Measurements from ENCODE around the gene WDR64. TPM values are rescaled to one million over a fixed set of nuclear protein-coding genes. Genes with fewer than 3 reads are reported as not detected.

WDR64 gene
- total and polyA plus RNA-seq, 3 experiments from 2014 or later, result 0.48 TPM; not detected in 2

DNA sequence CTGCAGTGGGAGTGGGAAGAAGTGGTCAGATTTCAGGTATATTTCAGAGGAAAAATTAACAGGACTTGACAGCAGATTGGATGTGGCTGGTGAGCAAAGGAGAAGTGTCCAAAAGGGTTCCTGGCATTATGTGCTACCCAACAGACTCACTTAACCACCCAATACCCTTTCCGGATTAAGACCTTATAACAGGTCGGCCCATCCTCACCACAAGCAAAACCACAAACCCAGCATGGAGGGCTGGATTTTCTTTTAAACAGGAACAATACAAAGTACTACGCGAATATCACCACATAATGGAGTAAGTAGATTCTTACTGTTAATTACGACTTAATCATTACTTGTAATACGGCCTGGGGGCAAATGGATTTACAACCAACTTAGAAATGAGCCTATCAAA, 59.2 kb downstream of the WDR64 start:
- DNase-seq, result no peak
- ChIA-PET CTCF (no interaction called here), POLR2A (no interaction called here)
- H3K27ac ChIP-seq (ENCODE audit: low read depth, low read length), result no peak overlapping the region
- H3K4me1 Mint-ChIP-seq, result peaks cover 13 to 22% (median 17%) of the 10 kb centered on the region in 3 donors
- H3K27ac Mint-ChIP-seq, result no peak overlapping the region
- H3K9me3 Mint-ChIP-seq, result no peaks in the 10 kb centered on the region
- peaks cover 11% of the 10 kb centered on the region for H3K4me1 ChIP-seq (ENCODE audit: insufficient read depth, low read length)
- no peaks in the 10 kb centered on the region for H3K9me3 ChIP-seq (ENCODE audit: low read length)
- H3K36me3 ChIP-seq (ENCODE audit: insufficient read depth, low read length), result no peaks in the 10 kb centered on the region
- no peak overlapping the region for H3K4me3 ChIP-seq (ENCODE audit: low read length)
- no peaks in the 10 kb centered on the region for H3K36me3 Mint-ChIP-seq
- H3K27me3 Mint-ChIP-seq, result no peaks in the 10 kb centered on the region
- H3K4me3 Mint-ChIP-seq, result no peak overlapping the region
- H3K27me3 ChIP-seq (ENCODE audit: insufficient read depth, low read length, poor library complexity, severe bottlenecking), result no peaks in the 10 kb centered on the region

DNA sequence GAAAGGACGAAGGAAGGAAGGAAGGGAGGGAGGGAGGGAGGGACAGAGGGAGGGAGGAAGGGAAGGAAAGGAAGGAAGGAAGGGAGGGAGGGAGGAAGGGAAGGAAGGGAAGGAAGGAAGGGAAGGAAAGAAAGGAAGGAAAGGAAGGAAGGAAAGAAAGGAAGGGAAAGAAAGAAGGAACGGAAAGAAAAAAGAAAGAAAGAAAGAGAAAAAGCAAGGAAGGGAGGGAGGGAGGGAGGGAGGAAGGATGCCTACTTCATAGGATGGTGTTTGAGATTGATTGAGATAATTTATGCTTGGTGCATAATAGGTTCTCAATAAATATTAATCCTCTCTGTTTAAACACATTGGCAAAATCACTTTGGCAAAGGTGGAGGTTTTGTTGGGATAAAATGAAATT, 61.2 kb downstream of the WDR64 start:
- Histone ChIP-seq H3K36me3 (ENCODE audit: insufficient read depth, low read length) (no peaks in the 10 kb centered on the region), H3K4me1 (ENCODE audit: insufficient read depth, low read length) (peaks cover 5% of the 10 kb centered on the region), H3K9me3 (ENCODE audit: low read length) (no peaks in the 10 kb centered on the region), H3K27me3 (ENCODE audit: insufficient read depth, low read length, poor library complexity, severe bottlenecking) (no peaks in the 10 kb centered on the region), H3K4me3 (ENCODE audit: low read length) (no peak overlapping the region), H3K27ac (ENCODE audit: low read depth, low read length) (no peak overlapping the region)
- ChIA-PET CTCF (no interaction called here), POLR2A (no interaction called here)
- no peaks in the 10 kb centered on the region for H3K27me3 Mint-ChIP-seq
- no peaks in the 10 kb centered on the region for H3K9me3 Mint-ChIP-seq
- no peak overlapping the region for H3K27ac Mint-ChIP-seq
- H3K36me3 Mint-ChIP-seq, result no peaks in the 10 kb centered on the region
- no peak overlapping the region for H3K4me3 Mint-ChIP-seq
- DNase-seq, result no peak
- H3K4me1 Mint-ChIP-seq, result peaks cover 8 to 25% (median 15%) of the 10 kb centered on the region in 3 donors

DNA sequence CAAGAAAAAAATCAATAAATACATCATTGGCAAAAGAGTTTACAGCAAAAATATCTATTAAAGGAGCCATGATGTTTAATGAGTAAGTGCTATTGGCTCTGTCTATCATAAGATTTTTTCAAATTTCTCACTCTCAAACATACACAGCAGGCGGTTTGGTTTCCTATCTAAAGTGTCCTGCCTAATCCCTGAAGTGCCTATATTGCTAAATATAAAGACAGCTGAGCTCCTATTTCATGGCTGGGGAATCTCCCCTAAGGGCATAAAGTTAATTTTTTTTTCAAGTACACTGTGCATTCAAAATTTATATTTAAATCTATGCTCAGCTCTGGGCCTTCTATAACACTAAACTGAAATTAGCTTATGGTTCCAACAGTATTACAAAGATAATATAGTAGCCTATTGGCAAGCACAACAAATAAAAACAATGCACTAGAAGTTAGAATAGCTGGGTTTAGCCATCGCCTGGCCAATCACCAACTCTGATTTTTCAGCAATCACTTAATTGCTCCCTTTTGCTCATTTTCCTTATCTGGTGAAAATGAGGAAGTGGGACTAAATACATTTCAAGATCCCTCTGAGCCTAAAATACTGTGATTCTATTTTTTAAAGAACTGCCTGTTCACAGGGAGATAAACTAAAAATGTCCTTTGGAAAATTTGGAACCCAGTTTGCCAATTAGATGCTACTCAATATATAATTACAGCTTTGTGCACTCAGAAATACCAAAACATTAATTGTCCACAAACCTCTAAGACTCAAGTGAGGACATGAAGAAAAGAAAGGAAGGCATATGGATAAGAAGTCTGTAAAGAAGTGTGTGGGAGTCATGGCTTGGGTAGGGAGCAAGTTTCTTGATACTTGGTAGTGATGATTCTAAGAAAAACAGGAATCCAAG, 62.5 kb downstream of the WDR64 start:
- no peak for DNase-seq
- H3K9me3 Mint-ChIP-seq, result no peaks in the 10 kb centered on the region
- ChIA-PET CTCF (no interaction called here), POLR2A (no interaction called here)
- Histone ChIP-seq H3K9me3 (ENCODE audit: low read length) (no peaks in the 10 kb centered on the region), H3K27ac (ENCODE audit: low read depth, low read length) (no peak overlapping the region), H3K27me3 (ENCODE audit: insufficient read depth, low read length, poor library complexity, severe bottlenecking) (no peaks in the 10 kb centered on the region), H3K4me3 (ENCODE audit: low read length) (no peak overlapping the region), H3K4me1 (ENCODE audit: insufficient read depth, low read length) (peaks cover 5% of the 10 kb centered on the region), H3K36me3 (ENCODE audit: insufficient read depth, low read length) (no peaks in the 10 kb centered on the region)
- H3K27me3 Mint-ChIP-seq, result no peaks in the 10 kb centered on the region
- H3K4me1 Mint-ChIP-seq, result peaks cover 8 to 24% (median 16%) of the 10 kb centered on the region in 3 donors
- no peak overlapping the region for H3K27ac Mint-ChIP-seq
- H3K36me3 Mint-ChIP-seq, result no peaks in the 10 kb centered on the region
- H3K4me3 Mint-ChIP-seq, result no peak overlapping the region

DNA sequence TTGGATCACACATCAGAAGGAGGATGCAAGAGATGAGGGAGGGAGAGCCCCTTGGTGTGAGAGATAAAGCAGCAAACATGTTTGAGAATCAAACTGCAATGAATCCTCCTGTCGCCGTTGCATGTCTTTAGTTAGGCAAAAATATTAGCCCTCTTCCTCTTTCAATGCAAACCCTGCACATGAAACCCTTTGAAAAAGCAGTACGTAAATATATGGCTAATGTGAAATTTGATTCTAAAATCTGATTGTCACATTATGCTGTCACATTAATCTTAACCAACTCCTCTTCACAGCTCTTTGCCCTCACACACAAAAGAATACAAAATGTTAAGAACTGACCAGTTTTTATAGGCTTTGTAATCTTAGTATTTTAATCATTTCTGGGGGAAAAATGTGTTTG, 63.4 kb downstream of the WDR64 start:
- H3K36me3 Mint-ChIP-seq, result no peaks in the 10 kb centered on the region
- no peak for DNase-seq
- peaks cover 8 to 24% (median 16%) of the 10 kb centered on the region in 3 donors for H3K4me1 Mint-ChIP-seq
- no peaks in the 10 kb centered on the region for H3K36me3 ChIP-seq (ENCODE audit: insufficient read depth, low read length)
- peaks cover 2% of the 10 kb centered on the region in 2 donors for H3K27me3 Mint-ChIP-seq
- no peak overlapping the region for H3K27ac ChIP-seq (ENCODE audit: low read depth, low read length)
- no peaks in the 10 kb centered on the region for H3K27me3 ChIP-seq (ENCODE audit: insufficient read depth, low read length, poor library complexity, severe bottlenecking)
- no peak overlapping the region for H3K27ac Mint-ChIP-seq
- no peak overlapping the region for H3K4me3 ChIP-seq (ENCODE audit: low read length)
- CTCF ChIA-PET, result no interaction called here
- peaks cover 5% of the 10 kb centered on the region for H3K4me1 ChIP-seq (ENCODE audit: insufficient read depth, low read length)
- H3K4me3 Mint-ChIP-seq, result no peak overlapping the region
- H3K9me3 Mint-ChIP-seq, result peaks cover 0 to 2% (median 0%) of the 10 kb centered on the region in 5 donors
- POLR2A ChIA-PET, result no interaction called here
- no peaks in the 10 kb centered on the region for H3K9me3 ChIP-seq (ENCODE audit: low read length)

DNA sequence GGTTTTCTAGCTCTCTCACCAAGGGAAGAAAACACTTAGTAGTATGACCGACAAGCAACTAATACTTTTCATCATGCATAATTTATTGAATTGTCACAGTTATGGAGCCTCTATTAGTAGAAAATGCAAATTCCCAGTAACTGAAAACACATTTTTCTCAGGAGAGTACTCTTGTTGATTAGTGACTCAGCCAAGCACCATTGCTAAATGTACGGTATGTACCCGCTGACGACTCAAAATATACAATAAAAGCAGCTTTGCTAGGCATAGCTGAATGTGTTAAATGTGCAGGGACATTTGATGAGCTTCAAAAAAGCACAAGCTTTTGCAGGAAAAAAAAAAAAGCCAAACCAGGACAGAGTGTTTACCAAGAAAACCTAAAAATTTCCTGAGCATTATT, 63.9 kb downstream of the WDR64 start:
- no peak overlapping the region for H3K27ac ChIP-seq (ENCODE audit: low read depth, low read length)
- CTCF ChIA-PET, result no interaction called here
- no peaks in the 10 kb centered on the region for H3K9me3 ChIP-seq (ENCODE audit: low read length)
- Mint-ChIP-seq H3K4me3 (no peak overlapping the region), H3K4me1 (peaks cover 8 to 24% (median 16%) of the 10 kb centered on the region in 3 donors), H3K36me3 (no peaks in the 10 kb centered on the region), H3K27ac (no peak overlapping the region), H3K27me3 (peaks cover 2 to 4% of the 10 kb centered on the region in 2 donors), H3K9me3 (peaks cover 0 to 2% (median 0%) of the 10 kb centered on the region in 5 donors)
- DNase-seq, result no peak
- H3K36me3 ChIP-seq (ENCODE audit: insufficient read depth, low read length), result no peaks in the 10 kb centered on the region
- H3K27me3 ChIP-seq (ENCODE audit: insufficient read depth, low read length, poor library complexity, severe bottlenecking), result no peaks in the 10 kb centered on the region
- POLR2A ChIA-PET, result no interaction called here
- H3K4me3 ChIP-seq (ENCODE audit: low read length), result no peak overlapping the region
- H3K4me1 ChIP-seq (ENCODE audit: insufficient read depth, low read length), result peaks cover 5% of the 10 kb centered on the region

DNA sequence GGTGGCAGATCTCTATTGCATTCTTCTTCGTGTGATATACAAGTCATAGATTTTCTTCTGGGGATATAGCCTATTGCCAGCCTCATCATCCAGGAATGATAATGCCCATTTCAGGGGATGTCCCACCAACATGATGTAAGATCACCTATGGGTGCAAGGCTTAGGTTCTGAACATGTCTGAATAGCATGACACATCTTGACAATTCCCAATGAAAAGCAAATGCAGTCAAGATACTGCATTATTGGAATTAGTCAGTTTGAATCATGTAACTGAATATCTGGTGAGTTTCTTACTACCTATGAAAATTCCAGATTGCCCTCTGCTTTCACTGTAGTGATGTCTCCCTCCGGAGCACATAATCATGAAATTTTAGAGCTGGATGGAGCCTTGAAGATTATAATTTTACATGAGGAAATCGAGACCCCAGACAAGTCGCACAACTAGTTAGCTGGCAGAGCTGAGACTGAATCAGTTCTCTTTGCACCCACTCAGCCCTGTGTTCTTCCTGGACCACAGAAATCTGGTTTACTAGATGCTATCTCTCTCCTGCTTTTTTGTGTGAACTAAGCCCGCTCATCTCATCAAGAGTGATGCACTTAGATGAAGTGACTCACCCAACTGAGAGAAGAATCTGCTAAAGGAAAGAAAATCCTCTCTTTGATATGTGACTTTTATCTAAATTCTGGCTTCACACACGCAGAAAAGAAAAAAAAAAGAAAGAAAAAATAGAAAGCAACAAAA, 65.0 kb downstream of the WDR64 start:
- Histone ChIP-seq H3K9me3 (ENCODE audit: low read length) (no peaks in the 10 kb centered on the region), H3K36me3 (ENCODE audit: insufficient read depth, low read length) (no peaks in the 10 kb centered on the region), H3K4me1 (ENCODE audit: insufficient read depth, low read length) (peaks cover 5% of the 10 kb centered on the region), H3K4me3 (ENCODE audit: low read length) (no peak overlapping the region), H3K27ac (ENCODE audit: low read depth, low read length) (no peak overlapping the region), H3K27me3 (ENCODE audit: insufficient read depth, low read length, poor library complexity, severe bottlenecking) (no peaks in the 10 kb centered on the region)
- peak in 2 of 5 donors; percentile 8 to 57 for DNase-seq
- Mint-ChIP-seq H3K9me3 (peaks cover 0 to 2% (median 0%) of the 10 kb centered on the region in 5 donors), H3K36me3 (no peaks in the 10 kb centered on the region), H3K4me1 (peaks cover 8 to 21% (median 16%) of the 10 kb centered on the region in 3 donors), H3K4me3 (no peak overlapping the region), H3K27me3 (peaks cover 2 to 4% of the 10 kb centered on the region in 2 donors), H3K27ac (peak overlapping the region in 1 of 8 donors; percentile 8)
- ChIA-PET POLR2A (no interaction called here), CTCF (interaction anchor here (1.0 kb wide), 1 partner anchor 12 kb away, joined by 3 read pairs; no protein-coding TSS in a partner anchor)

DNA sequence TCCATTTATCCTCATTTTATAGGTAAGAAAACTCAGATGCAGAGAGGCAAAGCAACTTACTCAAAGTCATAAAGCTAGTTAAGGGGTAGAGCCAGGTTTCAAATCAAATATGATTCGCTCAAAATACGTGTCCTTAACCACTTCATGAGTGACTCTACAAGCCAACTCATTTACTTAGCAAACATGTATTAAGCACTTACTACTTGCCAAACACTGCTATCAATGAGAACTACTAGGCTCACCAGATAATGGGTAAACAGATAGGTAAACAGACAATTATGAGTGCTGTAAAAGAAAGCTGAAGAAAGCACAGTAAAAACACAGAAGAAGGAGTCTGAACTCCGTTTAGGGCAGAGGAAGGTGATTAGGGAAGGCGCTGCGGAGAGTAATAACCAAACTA, 65.9 kb downstream of the WDR64 start:
- ChIA-PET POLR2A (interaction anchor here (1.0 kb wide), 1 partner anchor 12 kb away, joined by 5 read pairs; no protein-coding TSS in a partner anchor), CTCF (no interaction called here)
- DNase-seq, result no peak
- Mint-ChIP-seq H3K4me3 (no peak overlapping the region), H3K27ac (no peak overlapping the region), H3K36me3 (no peaks in the 10 kb centered on the region), H3K27me3 (peaks cover 2 to 7% of the 10 kb centered on the region in 2 donors), H3K4me1 (peaks cover 8 to 21% (median 16%) of the 10 kb centered on the region in 3 donors), H3K9me3 (peaks cover 0 to 2% (median 0%) of the 10 kb centered on the region in 5 donors)
- Histone ChIP-seq H3K4me3 (ENCODE audit: low read length) (no peak overlapping the region), H3K4me1 (ENCODE audit: insufficient read depth, low read length) (peaks cover 5% of the 10 kb centered on the region), H3K9me3 (ENCODE audit: low read length) (no peaks in the 10 kb centered on the region), H3K27ac (ENCODE audit: low read depth, low read length) (no peak overlapping the region), H3K27me3 (ENCODE audit: insufficient read depth, low read length, poor library complexity, severe bottlenecking) (no peaks in the 10 kb centered on the region), H3K36me3 (ENCODE audit: insufficient read depth, low read length) (no peaks in the 10 kb centered on the region)

DNA sequence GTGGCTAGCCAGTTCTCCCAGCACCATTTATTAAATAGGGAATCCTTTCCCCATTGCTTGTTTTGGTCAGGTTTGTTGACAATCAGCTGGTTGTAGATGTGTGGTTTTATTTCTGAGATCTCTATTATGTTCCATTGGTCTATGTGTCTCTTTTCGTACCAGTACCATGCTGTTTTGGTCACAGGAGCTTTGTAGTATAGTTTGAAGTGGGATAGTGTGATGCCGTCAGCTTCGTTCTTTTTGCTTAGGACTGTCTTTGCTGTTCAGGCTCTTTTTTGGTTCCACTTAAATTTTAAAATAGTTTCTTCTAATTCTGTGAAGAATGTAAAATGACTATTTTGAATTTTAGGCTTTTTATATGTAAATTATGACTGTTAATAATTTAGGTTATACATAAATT, 68.9 kb downstream of the WDR64 start:
- peaks cover 0 to 2% (median 0%) of the 10 kb centered on the region in 5 donors for H3K9me3 Mint-ChIP-seq
- POLR2A ChIA-PET, result no interaction called here
- no peaks in the 10 kb centered on the region for H3K36me3 Mint-ChIP-seq

More for the DNA sequence above, 68.9 kb downstream of the WDR64 start:
- no peaks in the 10 kb centered on the region for H3K36me3 ChIP-seq (ENCODE audit: insufficient read depth, low read length)
- DNase-seq, result no peak
- H3K4me3 Mint-ChIP-seq, result no peak overlapping the region
- H3K4me1 Mint-ChIP-seq, result peaks cover 8 to 21% (median 16%) of the 10 kb centered on the region in 3 donors
- H3K9me3 ChIP-seq (ENCODE audit: low read length), result no peaks in the 10 kb centered on the region
- peaks cover 5% of the 10 kb centered on the region for H3K4me1 ChIP-seq (ENCODE audit: insufficient read depth, low read length)
- H3K27me3 Mint-ChIP-seq, result peaks cover 8 to 11% of the 10 kb centered on the region in 2 donors
- H3K27ac ChIP-seq (ENCODE audit: low read depth, low read length), result no peak overlapping the region
- no peak overlapping the region for H3K27ac Mint-ChIP-seq
- no peak overlapping the region for H3K4me3 ChIP-seq (ENCODE audit: low read length)
- no peaks in the 10 kb centered on the region for H3K27me3 ChIP-seq (ENCODE audit: insufficient read depth, low read length, poor library complexity, severe bottlenecking)
- CTCF ChIA-PET, result interaction anchor here (1.1 kb wide), 1 partner anchor 23 kb away, joined by 4 read pairs; no protein-coding TSS in a partner anchor

All from CD8-positive, alpha-beta memory T cell (primary cell).